Measurements from ENCODE around the gene TGM2.

GRCh38 chr20:38085026-38085425 lies 80.0 kb downstream of the TGM2 start:
- TF ChIP-seq CTCF (IDR thresholded peaks at IDR 0.05) = no peak
- TF ChIP-seq EZH2 (IDR thresholded peaks at IDR 0.05; ENCODE audit: borderline replicate concordance, insufficient read depth, low read depth, low read length, poor library complexity, severe bottlenecking) = no peak
